Neural progenitor cell (in vitro differentiated cells): ENCODE data around the gene MLX.

Experiments
- CTCF ChIP-seq: fragments of 200-600 bp; sonication (generic); IDR thresholded peaks from 2 replicates; pipeline ENCODE4 v1.5.1; 2017; ENCODE audit warnings: antibody characterized with exemption, mild to moderate bottlenecking
- EZH2phosphoT487 ChIP-seq: fragments of 200-600 bp; sonication (generic); IDR thresholded peaks from 2 replicates; pipeline ENCODE4 v1.6.1; 2017; ENCODE audit warnings: antibody characterized with exemption

GRCh38 chr17:42607769-42608168 lies 40.9 kb downstream of the MLX start:
- TF ChIP-seq CTCF = no peak
- TF ChIP-seq EZH2phosphoT487 = no peak
